HepG2 (cell line): Measurements from ENCODE around the gene LAMTOR1. TPM values are rescaled to one million over a fixed set of nuclear protein-coding genes. Genes with fewer than 3 reads are reported as not detected.

Source experiments
- ATAC-seq: fragments of 200-7000 bp; cut with Tn5 transposase; 3 replicates; pipeline ENCODE4 v1.9.1; 2020; ENCODE audit warnings: mild to moderate bottlenecking, moderate library complexity
- BruUV-seq: library from RNA; stranded (reverse); fragments of 400-500 nt; replicated peaks from 2 replicates; lab custom pipeline; 2021; lab: Mats Ljungman, UMichigan
- CTCF ChIA-PET: fragments of 300-600 bp; formaldehyde crosslinking; extraction: SDS; loops from one replicate; lab custom pipeline; 2021; ENCODE audit warnings: low total read pairs, inconsistent platforms, low intra/inter-chr PET ratio; lab: Yijun Ruan, JAX
- POLR2A ChIA-PET: fragments of 350-600 bp; sonication (Branson Sonifier 250); formaldehyde crosslinking; loops from one replicate; lab custom pipeline; 2020; ENCODE audit warnings: antibody characterized with exemption, inconsistent platforms; lab: Yijun Ruan, JAX
- DNase-seq: peaks from one replicate; pipeline ENCODE4 v3.0.0-alpha.2; 2015; ENCODE audit warnings: low spot score
- FAIRE-seq: peaks from 3 replicates; lab custom pipeline; 2011; peaks lifted over from hg19 to GRCh38; lab: Jason Lieb, UNC
- H2AFZ ChIP-seq: one replicate; pipeline ENCODE4 v1.6.1; 2011; ENCODE audit warnings: low read length, inconsistent platforms
- H3K27ac ChIP-seq: fragments of 300-600 bp; 3 replicates; pipeline ENCODE4 v1.8.0; 2011; ENCODE audit warnings: mixed run types, mild to moderate bottlenecking, mixed read lengths, low read length, inconsistent platforms; ENCODE audit not compliant: insufficient read depth; ENCODE audit errors: extremely low read length
- H3K27me3 ChIP-seq, 2 experiments: fragments of 200-600 bp in 1 of 2; 2 replicates in 1 of 2; 3 replicates in 1 of 2; pipeline versions ENCODE4 v1.6.0 to v1.8.0; 2011; ENCODE audit warnings: low read length in 2 of 2, mild to moderate bottlenecking in 2 of 2, moderate library complexity in 2 of 2, inconsistent platforms in 1 of 2; ENCODE audit not compliant: insufficient read depth in 2 of 2, control insufficient read depth in 1 of 2
- H3K36me3 ChIP-seq, 2 experiments: fragments of 200-600 bp in 1 of 2; replicated peaks in 1 of 2; 2 replicates in 1 of 2; 3 replicates in 1 of 2; pipeline versions ENCODE4 v1.5.1 to v1.8.0; 2011; ENCODE audit warnings: low read length in 2 of 2, inconsistent platforms in 1 of 2; ENCODE audit not compliant: insufficient read depth in 2 of 2, control insufficient read depth in 1 of 2
- H3K4me1 ChIP-seq: 2 replicates; pipeline ENCODE4 v1.5.1; 2012; ENCODE audit warnings: low read length, inconsistent platforms; ENCODE audit not compliant: insufficient read depth
- H3K4me2 ChIP-seq: 2 replicates; pipeline ENCODE4 v1.6.0; 2011; ENCODE audit warnings: low read depth, low read length, inconsistent platforms
- H3K4me3 ChIP-seq, 3 experiments: fragments of 200-600 bp in 1 of 3; sonication (generic), shearing (Covaris generic) in 1 of 3; replicated peaks in 1 of 3; 2 replicates each; pipeline ENCODE4 v1.5.1; 2011 to 2016; ENCODE audit warnings: low read length in 3 of 3, inconsistent platforms in 2 of 3, low read depth in 2 of 3, mild to moderate bottlenecking in 2 of 3, control low read depth in 1 of 3, mixed read lengths in 1 of 3; ENCODE audit not compliant: insufficient read depth in 1 of 3
- H3K79me2 ChIP-seq: one replicate; pipeline ENCODE4 v1.6.1; 2011; ENCODE audit warnings: low read length, inconsistent platforms; ENCODE audit not compliant: insufficient read depth
- H3K9ac ChIP-seq: 2 replicates; pipeline ENCODE4 v1.6.0; 2011; ENCODE audit warnings: mild to moderate bottlenecking, low read depth, low read length, inconsistent platforms; ENCODE audit not compliant: insufficient read depth
- H3K9me3 ChIP-seq: 2 replicates; pipeline ENCODE4 v1.5.1; 2012; ENCODE audit warnings: mild to moderate bottlenecking, low read length
- H4K20me1 ChIP-seq: 2 replicates; pipeline ENCODE4 v1.6.0; 2011; ENCODE audit warnings: inconsistent platforms, mild to moderate bottlenecking, low read length, moderate library complexity; ENCODE audit not compliant: insufficient read depth
- AFF4 ChIP-seq: sonication (generic); formaldehyde crosslinking; IDR thresholded peaks from 2 replicates; pipeline ENCODE4 v1.4.0; 2020; ENCODE audit warnings: missing genetic modification reagents
- ARNT ChIP-seq: fragments of 450-650 bp; IDR thresholded peaks from 2 replicates; pipeline ENCODE4 v1.6.1; 2017
- ETS1 ChIP-seq: sonication (generic); formaldehyde crosslinking; IDR thresholded peaks from 2 replicates; pipeline ENCODE4 v1.4.0; 2020; ENCODE audit warnings: missing genetic modification reagents
- PHF8 ChIP-seq: sonication (generic); formaldehyde crosslinking; IDR thresholded peaks from 2 replicates; pipeline ENCODE4 v1.5.0; 2020; ENCODE audit warnings: missing genetic modification reagents
- RBM22 ChIP-seq: fragments of 200-400 bp; formaldehyde crosslinking; optimal IDR thresholded peaks from 2 replicates; pipeline ENCODE3; 2017; ENCODE audit warnings: mild to moderate bottlenecking, low read length, moderate library complexity
- REPIN1 ChIP-seq: sonication (generic); formaldehyde crosslinking; IDR thresholded peaks from 2 replicates; pipeline ENCODE4 v1.8.0; 2022; ENCODE audit warnings: missing genetic modification reagents, low read depth, mild to moderate bottlenecking, borderline replicate concordance
- RXRA ChIP-seq: sonication (generic); formaldehyde crosslinking; IDR thresholded peaks from 2 replicates; pipeline ENCODE4 v1.5.1; 2020; ENCODE audit warnings: missing genetic modification reagents
- SKI ChIP-seq: fragments of 450-650 bp; IDR thresholded peaks from one replicate; pipeline ENCODE4 v1.6.1; 2018; ENCODE audit warnings: mild to moderate bottlenecking; ENCODE audit not compliant: partially characterized antibody
- SMAD1 ChIP-seq: sonication (generic); formaldehyde crosslinking; IDR thresholded peaks from 2 replicates; pipeline ENCODE4 v1.4.0; 2020; ENCODE audit warnings: missing genetic modification reagents, low read depth, mild to moderate bottlenecking, borderline replicate concordance
- SRF ChIP-seq: IDR thresholded peaks from 2 replicates; pipeline ENCODE4 v1.6.1; 2011; ENCODE audit warnings: mild to moderate bottlenecking, low read depth, low read length, moderate library complexity
- TBX2 ChIP-seq: sonication (generic); formaldehyde crosslinking; IDR thresholded peaks from 2 replicates; pipeline ENCODE4 v1.5.0; 2020; ENCODE audit warnings: missing genetic modification reagents, mild to moderate bottlenecking, borderline replicate concordance
- ZFAT ChIP-seq: sonication (generic); formaldehyde crosslinking; conservative IDR thresholded peaks from 2 replicates; pipeline ENCODE4 v1.8.1; 2023; ENCODE audit warnings: missing genetic modification reagents, inconsistent platforms
- ZNF121 ChIP-seq: sonication (generic); formaldehyde crosslinking; IDR thresholded peaks from 2 replicates; pipeline ENCODE4 v1.5.0; 2020; ENCODE audit warnings: mild to moderate bottlenecking, missing genetic modification reagents
- ZNF574 ChIP-seq: sonication (generic); formaldehyde crosslinking; IDR thresholded peaks from 2 replicates; pipeline ENCODE4 v1.4.0; 2020; ENCODE audit warnings: missing genetic modification reagents
- ZNF589 ChIP-seq: sonication (generic); formaldehyde crosslinking; conservative IDR thresholded peaks from 2 replicates; pipeline ENCODE4 v1.8.0; 2022; ENCODE audit warnings: mild to moderate bottlenecking, moderate library complexity, missing genetic modification reagents
- ZNF850 ChIP-seq: sonication (generic); formaldehyde crosslinking; conservative IDR thresholded peaks from 2 replicates; pipeline ENCODE4 v1.9.0; 2021; ENCODE audit warnings: mild to moderate bottlenecking, missing genetic modification reagents
- WGBS: methylation state at CpG from one replicate; pipeline ENCODE4 v1.1.6; 2017; ENCODE audit warnings: low lambda C conversion rate; 5-methylcytosine and 5-hydroxymethylcytosine counted together
- in situ Hi-C: cut with HindIII; loops from 2 replicates; pipeline ENCODE4 v1.10.0; 2017; ENCODE audit warnings: low pct_unique_long_range_greater_than_20kb; ENCODE audit not compliant: extremely low pct_ligation_motif_present
- intact Hi-C: fragments of 100-400 bp; cut with micrococcal nuclease; formaldehyde crosslinking; loops from one replicate; pipeline ENCODE4 v1.10.0; 2022; ENCODE audit not compliant: unreplicated experiment
- polyA plus RNA-seq, 8 experiments: library from polyadenylated mRNA; depleted of rRNA in 3 of 8; stranded (reverse) in 7 of 8; unstranded in 1 of 8; fragments of >200 nt; fragmentation: Illumina TruSeq in 4 of 8; extraction: Trizol in 4 of 8; gene quantifications; 2 replicates each; pipeline versions ENCODE4 v1.2.1 to v1.2.3, GENCODE V29; 2011 to 2016; ENCODE audit warnings: low read depth in 4 of 8, missing spikeins in 1 of 8, mixed read lengths in 1 of 8; ENCODE audit not compliant: insufficient read depth in 1 of 8
- total RNA-seq, 5 experiments: library from RNA; depleted of rRNA; stranded (reverse); fragments of >200 nt; fragmentation: Illumina TruSeq; extraction: Trizol; gene quantifications; 2 replicates each; pipeline ENCODE4 v1.2.3, GENCODE V29; 2016; ENCODE audit warnings: low read depth in 1 of 5

LAMTOR1 gene
- total and polyA plus RNA-seq, 2 of the 13 experiments (the other 11 are each of a cell fraction or from before 2014, with no cell fraction given) = 60.4 to 66.0 TPM

- TF ChIP-seq ETS1 = no peak
- TF ChIP-seq RXRA (CRISPR knock-in tag) = no peak
- TF ChIP-seq PHF8 (CRISPR knock-in tag) = no peak
- TF ChIP-seq ZNF850 (CRISPR knock-in tag) = no peak
- TF ChIP-seq ZNF121 (CRISPR knock-in tag) = no peak
- TF ChIP-seq RBM22 = no peak
- no peak for TF ChIP-seq SMAD1 (CRISPR knock-in tag)
Measured at GRCh38 chr11:72119198-72119597, 16.1 kb upstream of the LAMTOR1 start (continued).

- ChIA-PET CTCF (no interaction called here), POLR2A (no interaction called here)
- ATAC-seq (no peak), FAIRE-seq (no peak), DNase-seq (no peak)
- Histone ChIP-seq H3K36me3 (no peaks in the 10 kb centered on the region), H3K9ac (no peak overlapping the region), H3K79me2 (no peaks in the 10 kb centered on the region), H2AFZ (no peak overlapping the region), H3K9me3 (no peaks in the 10 kb centered on the region), H3K4me1 (peaks cover 21% of the 10 kb centered on the region), H3K4me3 (no peak overlapping the region), H3K27me3 (peaks cover 1 to 9% of the 10 kb centered on the region in 2 experiments; a peak in 1 of 5 replicates), H3K27ac (no peak overlapping the region), H3K4me2 (no peak overlapping the region), H4K20me1 (no peaks in the 10 kb centered on the region)
- BruUV-seq = no TSS peak
- in situ Hi-C loops (no loop called here), intact Hi-C loops (no loop called here)
- 17% methylated on average over 6 of the region's 6 CpGs for WGBS
- TF ChIP-seq ZNF574 (no peak), ZFAT (CRISPR knock-in tag) (no peak), SRF (no peak), AFF4 (no peak), ZNF589 (CRISPR knock-in tag) (no peak), RXRA (CRISPR knock-in tag) (no peak), REPIN1 (CRISPR knock-in tag) (no peak), TBX2 (CRISPR knock-in tag) (no peak), ARNT (no peak), SKI (no peak)
Measured at GRCh38 chr11:72116019-72116755, 13.1 kb upstream of the LAMTOR1 start.
